HK-2 (cell line): ENCODE results near the gene CCDC82.
A peak's percentile ranks its signal among the peaks of the same experiment; 100 is the strongest.

Experiments
- DNase-seq: peaks from one replicate; pipeline ENCODE4 v3.0.0-alpha.2; 2018; ENCODE audit not compliant: unreplicated experiment

CCDC82 gene

GRCh38 chr11:96329419-96329818, 60.3 kb downstream of the CCDC82 start:
- no peak for DNase-seq

- DNase-seq: no peak
These were observed 61.2 kb downstream of the CCDC82 start for GRCh38 chr11:96328395-96329010.

- DNase-seq: no peak
These were observed 62.8 kb downstream of the CCDC82 start for GRCh38 chr11:96326959-96327358.

GRCh38 chr11:96324912-96325311, 64.8 kb downstream of the CCDC82 start:
- no peak for DNase-seq

GRCh38 chr11:96323642-96323985, 66.1 kb downstream of the CCDC82 start:
- no peak for DNase-seq

- DNase-seq: no peak
These were observed 66.7 kb downstream of the CCDC82 start for GRCh38 chr11:96322775-96323641.

GRCh38 chr11:96321091-96321490, 68.6 kb downstream of the CCDC82 start:
- no peak for DNase-seq

- no peak for DNase-seq
These were observed 69.6 kb downstream of the CCDC82 start for GRCh38 chr11:96319898-96320656.

GRCh38 chr11:96318850-96319249, 70.9 kb downstream of the CCDC82 start:
- no peak for DNase-seq

GRCh38 chr11:96318399-96318798, 71.3 kb downstream of the CCDC82 start:
- no peak for DNase-seq

- no peak for DNase-seq
These were observed 71.7 kb downstream of the CCDC82 start for GRCh38 chr11:96317985-96318384.

- DNase-seq: no peak
These were observed 72.1 kb downstream of the CCDC82 start for GRCh38 chr11:96317571-96317970.

GRCh38 chr11:96316869-96317268, 72.8 kb downstream of the CCDC82 start:
- no peak for DNase-seq

- no peak for DNase-seq
These were observed 74.2 kb downstream of the CCDC82 start for GRCh38 chr11:96315476-96315875.

- no peak for DNase-seq
These were observed 75.2 kb downstream of the CCDC82 start for GRCh38 chr11:96314326-96315020.

- no peak for DNase-seq
These were observed 76.5 kb downstream of the CCDC82 start for GRCh38 chr11:96313163-96313562.

- DNase-seq: no peak
These were observed 78.6 kb downstream of the CCDC82 start for GRCh38 chr11:96311120-96311568.

GRCh38 chr11:96310236-96310635, 79.5 kb downstream of the CCDC82 start:
- DNase-seq: no peak

- no peak for DNase-seq
These were observed 80.1 kb downstream of the CCDC82 start for GRCh38 chr11:96309643-96310017.

GRCh38 chr11:96309016-96309642, 80.6 kb downstream of the CCDC82 start:
- DNase-seq: no peak

- peak; percentile 10 for DNase-seq
These were observed 82.0 kb downstream of the CCDC82 start for GRCh38 chr11:96307776-96308140.
